T-helper 1 cell (primary cell): Measurements from ENCODE around the gene CPXM2.

Experiments used
- DNase-seq, 5 donors: peaks; one replicate each; pipeline ENCODE4 v3.0.0-alpha.2; 2012 to 2020

The CPXM2 gene

GRCh38 chr10:123903621-123904020 lies 12.0 kb upstream of the CPXM2 start:
- no peak for DNase-seq

GRCh38 chr10:123901621-123902020 lies 10.0 kb upstream of the CPXM2 start:
- DNase-seq: no peak

DNA sequence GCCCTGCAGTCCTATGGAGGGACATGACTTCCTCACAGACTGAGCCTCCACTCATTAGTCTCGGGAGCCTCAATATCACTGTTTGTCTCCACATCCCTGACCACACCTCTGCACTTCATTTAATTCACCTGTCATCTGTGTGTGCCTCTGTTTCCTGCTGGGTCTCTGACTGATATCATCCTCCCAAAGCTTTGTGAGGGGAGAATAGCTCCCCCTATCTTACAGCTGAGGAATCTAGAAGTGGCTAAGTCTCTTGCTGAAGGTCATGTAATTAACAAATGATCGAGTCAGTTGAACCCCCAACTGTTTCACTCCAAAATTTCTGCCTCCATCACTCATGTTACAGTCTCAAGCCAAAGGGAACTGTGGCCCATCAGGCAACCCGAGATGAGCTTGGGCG lies 5.5 kb upstream of the CPXM2 start:
- no peak for DNase-seq

GRCh38 chr10:123896246-123896927 lies 4.8 kb upstream of the CPXM2 start:
- DNase-seq: no peak

- no peak for DNase-seq
These were observed 2.0 kb upstream of the CPXM2 start for GRCh38 chr10:123893651-123894050.

DNA sequence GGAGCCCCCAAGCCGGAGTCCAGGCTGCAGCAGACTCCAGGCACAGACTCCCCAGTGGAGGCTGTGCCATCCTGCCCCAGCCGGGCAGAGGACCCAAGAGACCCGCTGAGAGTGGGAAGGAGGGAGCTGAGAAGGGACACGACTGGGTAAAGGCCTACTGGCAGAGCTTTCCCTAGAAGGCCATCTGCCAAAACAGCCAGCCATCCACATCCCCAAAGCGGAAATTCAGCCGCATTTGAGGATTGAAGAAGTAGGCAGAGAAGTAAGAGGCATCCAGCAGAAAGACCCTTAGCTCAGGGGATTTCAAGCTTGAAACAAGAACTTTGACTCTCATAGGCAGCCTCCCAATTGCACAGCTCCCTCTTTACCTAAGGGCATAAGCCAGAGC lies 857 bp downstream of the CPXM2 start:
- DNase-seq: no peak

GRCh38 chr10:123890226-123890625 lies 1.4 kb downstream of the CPXM2 start:
- DNase-seq: no peak

- no peak for DNase-seq
These were observed 1.8 kb downstream of the CPXM2 start for GRCh38 chr10:123889821-123890220.

- DNase-seq: no peak
These were observed 2.9 kb downstream of the CPXM2 start for GRCh38 chr10:123888751-123889150.

DNA sequence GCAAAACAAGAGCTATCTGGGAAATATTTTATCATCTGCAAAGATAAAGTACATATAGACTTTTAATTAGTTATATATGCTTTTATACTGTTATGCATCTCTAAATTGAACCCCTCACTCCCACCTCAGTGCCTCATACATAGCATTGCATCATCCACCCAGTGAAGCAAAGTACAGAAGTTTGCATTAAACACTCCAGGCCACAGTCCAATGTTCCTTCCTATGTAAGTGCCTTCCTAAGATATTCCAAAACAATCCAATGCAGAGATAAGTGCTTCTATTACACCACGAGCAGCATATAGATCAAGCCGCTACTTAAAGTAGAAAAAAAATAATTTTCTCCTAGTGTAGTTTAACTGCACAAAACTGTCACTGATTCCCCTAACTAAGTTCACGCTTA lies 3.4 kb downstream of the CPXM2 start:
- DNase-seq: no peak

GRCh38 chr10:123886292-123886691 lies 5.3 kb downstream of the CPXM2 start:
- no peak for DNase-seq

DNA sequence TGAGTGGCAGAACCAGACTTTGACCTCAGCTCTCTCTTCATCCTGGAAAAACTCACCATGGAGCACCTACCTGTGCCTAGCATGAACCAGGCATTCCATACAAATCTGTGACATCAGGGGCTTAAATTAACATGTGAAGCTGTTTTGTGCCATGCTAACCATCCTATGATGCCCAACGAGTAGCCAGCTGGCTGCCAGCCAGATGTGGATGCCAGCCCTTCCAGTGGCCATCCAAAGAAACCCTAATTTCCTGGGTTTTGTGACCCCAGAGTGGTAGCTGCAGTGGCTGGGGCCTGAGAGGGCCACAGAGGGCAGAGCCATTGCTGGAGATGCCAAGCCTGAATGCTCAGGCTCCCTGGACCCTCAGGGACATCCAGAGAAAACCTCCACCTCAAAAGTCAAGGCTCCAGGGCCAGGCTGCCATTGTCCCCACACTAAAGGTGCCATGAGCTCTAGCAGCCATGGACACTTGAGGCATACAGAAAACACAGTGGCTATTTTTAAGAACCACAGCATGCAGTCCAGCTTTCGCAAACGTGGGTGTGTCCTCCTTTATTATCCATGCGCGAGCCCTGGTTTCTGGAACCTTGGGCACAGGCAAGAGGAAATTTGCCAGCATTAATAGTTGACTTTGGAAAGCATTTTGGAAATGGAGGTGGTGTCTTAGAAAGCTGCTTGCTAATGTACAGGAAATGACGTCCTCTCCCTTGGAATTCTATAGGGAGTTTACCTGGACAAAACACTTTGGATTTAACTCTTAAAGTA lies 6.0 kb downstream of the CPXM2 start:
- DNase-seq: no peak

- DNase-seq: no peak
These were observed 6.7 kb downstream of the CPXM2 start for GRCh38 chr10:123884907-123885381.

GRCh38 chr10:123884351-123884906 lies 7.2 kb downstream of the CPXM2 start:
- DNase-seq: no peak

- no peak for DNase-seq
These were observed 7.8 kb downstream of the CPXM2 start for GRCh38 chr10:123883673-123884320.

DNA sequence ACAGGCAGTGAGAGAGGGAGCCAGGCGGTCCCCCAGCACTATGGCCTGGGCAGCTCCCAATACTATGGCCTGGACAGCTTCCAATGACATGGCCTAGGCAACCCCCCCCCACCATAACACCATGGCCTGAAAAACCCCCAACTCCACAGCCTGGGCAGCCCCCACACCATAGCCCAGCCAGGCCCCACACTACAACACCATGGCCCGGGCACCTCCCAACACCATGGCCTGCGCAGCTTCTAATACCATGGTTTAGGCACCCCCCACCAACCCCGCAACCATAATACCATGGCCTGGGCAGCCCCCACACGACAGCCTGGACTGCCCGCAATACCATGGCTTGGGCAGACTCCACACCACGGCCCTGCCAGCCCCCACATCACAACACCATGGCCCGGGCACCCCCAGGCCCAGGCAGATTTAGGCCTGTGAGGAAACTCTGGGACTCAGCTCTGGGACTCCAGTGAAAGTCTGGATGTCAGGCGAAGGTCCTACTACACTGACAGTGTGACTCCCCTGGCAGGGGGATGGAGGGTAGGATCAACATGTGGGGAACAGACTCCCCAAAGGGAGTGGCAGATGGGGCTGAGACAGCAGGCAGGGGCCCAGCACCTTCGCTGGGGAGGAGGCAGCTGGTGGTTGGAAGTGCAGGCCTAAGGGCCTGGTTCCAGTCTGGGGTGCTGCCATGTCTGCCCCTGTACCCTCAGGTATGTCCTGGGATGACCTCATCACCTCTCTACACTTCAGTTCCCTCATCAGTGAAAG lies 8.7 kb downstream of the CPXM2 start:
- DNase-seq: no peak

- DNase-seq: no peak
These were observed 9.4 kb downstream of the CPXM2 start for GRCh38 chr10:123882177-123882576.

GRCh38 chr10:123879606-123880257 lies 11.9 kb downstream of the CPXM2 start:
- no peak for DNase-seq

- DNase-seq: no peak
These were observed 12.8 kb downstream of the CPXM2 start for GRCh38 chr10:123878666-123879303.

DNA sequence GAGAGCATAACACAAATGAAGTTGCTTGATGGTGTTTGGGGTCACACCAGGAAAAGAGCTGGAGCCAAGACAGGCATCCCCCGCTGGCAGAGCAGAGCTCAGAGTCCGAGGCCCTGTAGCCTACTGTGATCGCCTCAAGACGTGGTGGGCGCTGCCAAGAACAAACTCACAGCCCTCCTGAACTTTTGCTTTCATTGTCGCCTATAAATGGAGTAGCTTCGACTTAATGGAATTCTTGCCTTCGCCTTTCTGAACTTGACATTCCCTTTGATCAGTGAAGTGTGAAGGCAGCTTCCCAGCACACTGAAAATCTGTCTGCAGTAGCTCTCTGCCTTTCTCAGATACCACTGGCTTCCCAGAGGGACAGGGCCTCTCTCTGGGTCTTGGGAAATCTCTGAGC lies 21.3 kb downstream of the CPXM2 start:
- no peak for DNase-seq

DNA sequence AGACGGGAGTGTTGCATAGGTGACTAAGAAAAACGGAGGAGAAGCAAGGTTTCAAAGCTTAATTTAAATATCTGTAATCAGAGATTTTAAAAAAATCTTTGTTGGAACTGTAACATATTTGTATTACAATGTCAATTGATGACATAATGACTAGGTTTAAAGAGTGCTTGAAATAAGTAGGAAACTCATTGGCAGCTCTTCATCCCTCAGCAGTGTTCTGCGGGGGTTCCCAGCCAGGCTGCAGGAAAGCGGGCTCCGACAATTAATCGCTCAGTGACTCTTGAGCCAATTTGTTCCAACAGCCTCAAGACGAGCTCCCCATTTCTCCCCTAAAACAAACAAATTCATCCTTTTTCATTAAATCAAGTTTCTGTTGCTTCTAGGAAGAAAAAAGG lies 22.6 kb downstream of the CPXM2 start:
- DNase-seq: no peak
